Superior temporal gyrus (tissue), 1 donor: ENCODE measurements around the gene DPYSL4.

ENCODE experiments used
- DNase-seq: peaks from one replicate; pipeline ENCODE4 v3.0.0-alpha.2; 2016; ENCODE audit errors: extremely low spot score

DPYSL4 gene

GRCh38 chr10:132186488-132187429 lies at the start of gene DPYSL4:
DPYSL4 (plus strand) TSS chr10:132186948; CDS start chr10:132187064, 116 bp downstream.
- no peak for DNase-seq

GRCh38 chr10:132137111-132138072 lies 49.4 kb upstream of the DPYSL4 start:
- no peak for DNase-seq

- DNase-seq: no peak
These were observed 48.6 kb upstream of the DPYSL4 start for GRCh38 chr10:132138133-132138532.

GRCh38 chr10:132138596-132138995 lies 48.2 kb upstream of the DPYSL4 start:
- no peak for DNase-seq

GRCh38 chr10:132139526-132139925 lies 47.2 kb upstream of the DPYSL4 start:
- DNase-seq: no peak

GRCh38 chr10:132140167-132140925 lies 46.4 kb upstream of the DPYSL4 start:
- no peak for DNase-seq

- DNase-seq: no peak
These were observed 45.7 kb upstream of the DPYSL4 start for GRCh38 chr10:132141076-132141475.

GRCh38 chr10:132141526-132142395 lies 45.0 kb upstream of the DPYSL4 start:
- no peak for DNase-seq

- DNase-seq: peak; percentile 56
These were observed 44.2 kb upstream of the DPYSL4 start for GRCh38 chr10:132142396-132143161.

- DNase-seq: peak; percentile 27
These were observed 43.6 kb upstream of the DPYSL4 start for GRCh38 chr10:132143162-132143561.

- DNase-seq: no peak
These were observed 42.7 kb upstream of the DPYSL4 start for GRCh38 chr10:132144086-132144485.

GRCh38 chr10:132145002-132145401 lies 41.7 kb upstream of the DPYSL4 start:
- no peak for DNase-seq

- DNase-seq: no peak
These were observed 41.1 kb upstream of the DPYSL4 start for GRCh38 chr10:132145521-132146185.

- no peak for DNase-seq
These were observed 40.5 kb upstream of the DPYSL4 start for GRCh38 chr10:132146271-132146671.

GRCh38 chr10:132146941-132147915 lies 39.5 kb upstream of the DPYSL4 start:
- DNase-seq: no peak

- DNase-seq: no peak
These were observed 38.2 kb upstream of the DPYSL4 start for GRCh38 chr10:132148261-132149251.

GRCh38 chr10:132149271-132149670 lies 37.5 kb upstream of the DPYSL4 start:
- DNase-seq: no peak
